COR-L47 (cell line): Measurements from ENCODE around the gene BFAR.
"Not testable (repeated sequence)": the region's sequence is repeated elsewhere in the genome, so short reads cannot be mapped to it uniquely, and the experiment has no call there.

Experiments
- DNase-seq: peaks from one replicate; lab custom pipeline; 2025; lab: John Stamatoyannopoulos, UW

The BFAR gene

DNA sequence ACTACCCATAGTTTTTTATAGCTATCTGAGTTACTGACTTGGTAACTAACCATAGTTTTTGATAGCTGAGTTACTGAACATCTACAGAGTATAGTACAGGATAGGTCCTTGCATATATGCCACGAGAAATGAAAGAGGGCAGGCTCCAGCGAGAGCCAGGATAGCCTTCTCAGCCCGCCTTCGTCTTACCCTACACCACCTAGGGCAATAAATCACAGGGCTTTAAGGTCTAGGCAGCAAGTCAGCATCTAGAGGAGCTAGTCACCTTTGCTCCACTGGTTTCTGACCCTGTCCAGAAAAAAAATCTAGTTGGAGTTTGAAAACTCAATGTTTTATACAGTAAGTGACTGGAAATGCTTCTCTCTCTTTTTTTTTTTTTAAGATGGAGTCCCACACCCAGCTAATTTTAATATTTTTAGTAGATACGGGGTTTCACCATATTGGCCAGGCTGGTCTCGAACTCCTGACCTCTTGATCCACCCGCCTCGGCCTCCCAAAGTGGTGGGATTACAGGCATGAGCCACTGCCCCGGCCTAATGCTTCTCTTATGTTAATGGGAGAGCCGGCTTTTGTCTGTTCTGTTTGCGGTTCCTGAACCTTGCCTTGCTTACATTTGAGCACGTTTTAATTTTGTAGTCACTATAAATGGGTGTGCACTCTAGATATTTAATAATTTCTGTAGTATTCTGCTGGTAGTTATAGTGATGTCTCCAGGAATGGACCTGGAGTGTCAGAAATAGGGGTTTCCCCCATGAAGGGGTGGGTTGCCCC, 2.8 kb downstream of the BFAR start:
- DNase-seq = no peak

DNA sequence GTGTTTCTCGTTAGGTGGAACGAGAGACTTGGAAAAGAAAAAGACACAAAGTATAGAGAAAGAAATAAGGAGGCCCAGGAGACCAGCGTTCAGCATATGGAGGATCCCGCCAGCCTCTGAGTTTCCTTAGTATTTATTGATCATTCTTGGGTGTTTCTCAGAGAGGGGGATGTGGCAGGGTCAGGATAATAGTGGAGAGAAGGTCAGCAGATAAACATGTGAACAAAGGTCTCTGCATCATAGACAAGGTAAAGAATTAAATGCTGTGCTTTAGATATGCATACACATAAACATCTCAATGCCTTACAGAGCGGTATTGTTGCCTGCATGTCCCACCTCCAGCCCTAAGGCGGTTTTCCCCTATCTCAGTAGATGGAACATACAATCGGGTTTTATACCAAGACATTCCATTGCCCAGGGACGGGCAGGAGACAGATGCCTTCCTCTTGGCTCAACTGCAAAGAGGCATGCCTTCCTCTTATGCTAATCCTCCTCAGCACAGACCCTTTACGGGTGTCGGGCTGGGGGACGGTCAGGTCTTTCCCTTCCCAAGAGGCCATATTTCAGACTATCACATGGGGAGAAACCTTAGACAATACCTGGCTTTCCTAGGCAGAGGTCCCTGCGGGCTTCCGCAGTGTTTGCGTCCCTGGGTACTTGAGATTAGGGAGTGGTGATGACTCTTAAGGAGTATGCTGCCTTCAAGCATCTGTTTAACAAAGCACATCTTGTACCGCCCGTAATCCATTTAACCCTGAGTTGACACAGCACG, 3.6 kb downstream of the BFAR start:
- DNase-seq = not testable (repeated sequence)

DNA sequence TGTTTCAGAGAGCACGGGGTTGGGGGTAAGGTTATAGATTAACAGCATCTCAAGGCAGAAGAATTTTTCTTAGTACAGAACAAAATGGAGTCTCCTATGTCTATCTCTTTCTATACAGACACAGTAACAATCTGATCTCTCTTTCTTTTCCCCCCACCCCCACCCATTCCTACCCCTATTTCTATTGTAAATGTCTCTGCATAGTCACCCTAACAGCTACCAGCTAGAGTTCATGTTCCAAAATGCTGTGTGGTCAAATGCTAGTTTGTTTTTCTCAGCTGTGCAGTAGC, 4.1 kb downstream of the BFAR start:
- DNase-seq = not testable (repeated sequence)

DNA sequence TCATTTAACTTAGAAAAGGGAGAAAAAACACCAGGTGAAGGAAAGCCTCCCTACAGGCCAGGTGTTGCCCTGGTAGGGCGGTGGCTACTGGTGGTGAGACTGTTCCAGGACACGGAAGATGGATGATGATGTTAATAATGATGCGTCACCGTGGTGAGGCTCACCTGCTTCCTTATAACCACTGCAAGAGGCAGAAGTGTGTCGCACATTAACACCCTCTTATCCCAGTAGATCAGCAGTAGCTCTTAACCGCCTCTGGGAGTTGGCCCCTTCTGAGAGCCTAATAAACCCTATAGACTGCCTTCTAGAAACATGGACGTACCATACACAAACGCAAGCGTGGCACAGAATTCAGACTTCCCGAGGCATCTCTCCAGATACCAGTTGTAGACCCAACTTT, 7.8 kb downstream of the BFAR start:
- no peak for DNase-seq

DNA sequence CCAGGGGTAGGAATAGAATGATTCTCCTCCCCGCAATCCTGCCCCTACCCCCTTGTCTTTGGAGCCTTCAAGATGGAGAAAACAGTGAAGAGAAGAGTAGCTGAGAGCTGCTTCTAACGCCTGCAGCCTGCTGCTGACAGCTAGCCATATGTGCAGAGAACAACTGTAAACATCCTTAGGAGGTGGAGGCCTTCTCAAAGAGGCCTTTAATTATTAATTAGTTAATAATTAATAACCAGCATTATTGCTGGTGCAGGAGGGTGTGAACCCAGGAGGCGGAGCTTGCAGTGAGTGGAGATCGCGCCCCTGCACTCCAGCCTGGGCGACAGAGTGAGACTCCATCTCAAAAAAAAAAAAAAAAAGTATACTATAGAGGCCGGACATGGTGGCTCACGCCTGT, 8.5 kb downstream of the BFAR start:
- no peak for DNase-seq

DNA sequence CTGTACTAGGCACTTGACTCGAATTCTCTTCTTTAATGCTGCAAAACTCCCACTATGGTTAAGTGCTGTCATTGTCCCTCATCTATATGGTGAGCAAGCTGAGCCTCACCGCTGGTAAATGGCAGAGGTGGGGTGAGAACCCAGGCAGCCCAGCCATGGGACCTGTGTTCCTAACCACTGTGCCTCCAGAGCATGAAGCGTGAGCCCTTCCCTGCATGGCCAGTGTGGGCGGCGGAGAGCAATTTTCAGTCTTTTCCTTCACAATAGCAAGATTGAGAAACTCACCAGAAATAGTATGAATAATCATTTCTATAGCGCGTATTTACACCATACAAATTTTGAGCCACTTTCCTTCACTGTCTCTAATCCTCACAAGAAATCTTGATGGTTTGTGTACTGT, 9.2 kb downstream of the BFAR start:
- no peak for DNase-seq

DNA sequence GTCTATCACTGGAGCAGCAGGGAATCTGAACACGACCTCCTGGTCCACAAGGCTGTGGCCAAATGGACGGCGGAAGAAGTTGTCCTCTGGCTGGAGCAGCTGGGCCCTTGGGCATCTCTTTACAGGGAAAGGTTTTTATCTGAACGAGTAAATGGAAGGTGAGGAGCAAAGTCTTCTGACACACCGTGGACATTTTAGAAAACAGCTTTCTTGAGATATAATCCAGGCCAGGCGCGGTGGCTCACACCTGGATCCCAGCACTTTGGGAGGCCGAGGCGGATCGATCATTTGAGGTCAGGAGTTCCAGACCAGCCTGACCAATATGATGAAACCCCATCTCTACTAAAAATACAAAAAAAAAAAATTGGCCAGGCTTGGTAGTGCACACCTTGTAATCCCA, 17.1 kb downstream of the BFAR start:
- DNase-seq = no peak

DNA sequence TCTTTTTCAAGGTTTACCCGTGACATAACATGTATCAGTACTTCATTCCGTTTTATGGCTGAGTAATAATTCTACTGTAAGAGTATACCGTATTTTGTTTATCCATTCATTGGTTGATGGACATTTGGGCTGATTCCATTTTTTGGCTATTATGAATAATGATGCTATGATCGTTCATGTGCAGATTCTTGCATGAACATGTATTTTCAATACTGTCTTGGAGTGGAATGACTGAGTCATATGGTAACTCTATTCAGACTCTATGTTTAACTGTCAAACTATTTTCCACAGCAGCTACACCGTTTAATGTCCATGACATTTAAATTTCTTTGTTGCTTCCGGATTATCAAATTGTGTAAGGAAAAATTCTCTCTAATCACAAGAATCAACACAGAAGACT, 17.9 kb downstream of the BFAR start:
- no peak for DNase-seq

DNA sequence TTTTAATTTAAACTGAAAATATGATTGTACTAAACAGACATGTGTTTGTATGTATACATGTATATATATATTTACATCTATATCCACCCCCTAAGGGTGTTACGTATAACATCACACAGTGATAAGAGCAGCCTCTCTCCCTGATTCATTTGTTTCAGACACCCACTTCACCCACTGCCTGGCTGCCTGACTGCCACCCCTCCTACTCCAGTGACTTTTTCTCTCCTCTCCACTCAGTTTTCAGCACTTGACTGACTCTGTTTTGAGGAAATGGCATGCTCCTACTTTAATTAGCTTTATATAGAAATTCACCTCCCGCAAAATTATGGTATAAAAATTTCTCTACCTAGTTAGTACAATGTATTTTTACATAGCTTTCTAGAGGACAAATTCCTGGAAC, 20.0 kb downstream of the BFAR start:
- DNase-seq = no peak

DNA sequence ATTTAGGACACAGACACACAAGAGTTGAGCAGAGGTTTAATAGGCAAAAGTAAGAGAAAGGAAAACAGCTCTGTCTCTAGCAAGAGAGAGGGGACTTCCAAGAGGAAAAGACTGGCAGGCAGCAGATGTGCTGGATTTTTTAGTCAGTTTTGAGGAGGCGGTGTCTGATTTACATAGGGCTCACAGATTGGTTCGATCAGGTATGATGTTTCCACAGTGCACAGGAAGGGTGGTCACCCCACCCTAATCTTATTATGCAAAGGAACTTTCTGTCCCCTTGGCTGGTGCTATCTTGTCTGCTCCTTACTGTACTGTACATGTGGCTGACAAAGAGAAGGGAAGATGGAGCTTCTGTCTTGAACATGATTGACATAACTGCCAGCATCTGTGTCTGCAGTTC, 25.3 kb downstream of the BFAR start:
- no peak for DNase-seq

DNA sequence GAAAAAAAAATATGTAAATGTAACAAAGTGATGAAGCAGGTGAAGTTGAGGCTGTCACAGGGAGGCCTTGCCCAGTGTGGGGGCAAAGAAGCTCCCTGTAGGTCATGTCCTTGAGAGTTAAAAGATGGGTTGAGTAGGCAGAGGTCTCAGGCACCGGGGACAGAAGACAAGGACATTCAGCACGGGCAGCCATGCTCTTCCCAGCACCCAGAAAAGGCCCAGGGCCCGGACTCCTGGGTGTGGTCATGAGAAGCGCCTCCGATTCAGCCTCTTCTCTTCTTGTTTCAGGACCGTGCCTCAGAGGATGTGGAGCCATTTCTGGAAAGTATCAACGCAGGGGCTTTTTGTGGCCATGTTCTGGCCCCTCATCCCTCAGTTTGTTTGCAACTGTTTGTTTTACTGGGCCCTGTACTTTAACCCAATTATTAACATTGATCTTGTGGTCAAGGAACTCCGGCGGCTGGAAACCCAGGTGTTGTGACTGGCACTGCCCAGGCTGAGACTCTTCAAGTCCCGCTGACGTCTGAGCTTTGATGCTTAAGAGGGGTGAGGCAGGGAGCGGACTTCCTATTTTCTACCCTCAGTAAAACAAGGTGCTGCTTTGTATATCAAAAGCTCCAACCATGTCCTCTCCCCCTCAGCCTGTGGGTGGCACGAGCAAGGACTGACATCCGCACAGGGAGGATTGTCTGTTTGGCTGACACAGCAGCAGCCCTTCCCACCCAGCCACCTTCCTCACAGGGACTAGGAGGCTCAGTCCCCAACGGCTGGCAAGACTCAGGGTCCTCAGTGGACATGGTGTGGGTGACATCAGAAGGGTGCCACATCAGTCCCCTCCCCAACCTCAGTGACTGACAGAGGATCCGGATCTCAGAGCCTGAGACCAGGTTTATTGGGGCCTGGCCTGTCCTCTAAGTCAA, 34.9 kb downstream of the BFAR start:
- DNase-seq = no peak

DNA sequence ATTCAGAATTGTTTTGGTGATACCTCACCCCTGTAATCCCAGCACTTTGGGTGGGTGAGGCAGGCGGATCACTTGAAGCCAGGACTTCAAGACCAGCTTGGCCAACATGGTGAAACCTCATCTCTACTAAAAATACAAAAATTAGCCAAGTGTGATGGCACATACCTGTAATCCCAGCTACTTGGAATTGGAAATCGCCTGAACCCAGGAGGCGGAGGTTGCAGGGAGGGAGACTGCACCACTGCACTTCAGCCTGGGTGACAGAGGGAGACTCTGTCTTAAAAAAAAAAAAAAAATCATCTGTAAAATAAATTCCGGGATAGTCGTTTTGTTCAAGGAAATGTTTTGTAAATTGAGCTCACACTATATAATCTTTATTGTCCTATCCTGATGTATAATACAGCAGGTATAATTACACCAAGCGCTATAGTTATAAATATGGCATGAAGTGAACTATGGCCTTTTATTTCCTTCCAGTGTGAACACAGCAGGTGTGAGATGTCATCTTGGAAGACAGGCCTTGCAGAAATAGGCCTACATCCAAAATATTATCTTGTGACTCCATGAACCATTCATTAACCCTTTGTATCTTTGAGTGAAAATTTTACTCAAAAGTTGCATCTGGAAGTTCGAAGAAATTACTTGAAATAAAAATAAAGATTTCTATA, 35.9 kb downstream of the BFAR start:
- DNase-seq = no peak

DNA sequence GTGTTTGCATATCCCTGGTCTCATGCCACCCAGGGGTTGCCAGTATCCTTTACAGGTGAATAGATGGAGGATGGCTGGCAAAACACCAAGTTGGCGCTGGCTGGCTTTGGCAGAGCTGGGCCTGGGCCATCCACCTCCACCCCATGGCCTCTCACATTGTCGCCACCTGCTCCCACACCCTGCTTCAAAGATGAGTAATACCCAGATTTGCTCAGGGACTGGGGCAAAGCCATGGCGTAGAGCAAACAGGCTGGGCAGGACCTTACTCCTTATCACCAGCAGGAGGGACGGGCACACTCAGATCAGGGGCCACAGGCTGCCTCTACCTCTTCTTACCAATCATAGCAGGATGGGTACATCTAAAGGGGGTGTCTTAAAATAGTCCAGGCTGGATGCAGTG, 37.0 kb downstream of the BFAR start:
- peak; percentile 85 for DNase-seq

DNA sequence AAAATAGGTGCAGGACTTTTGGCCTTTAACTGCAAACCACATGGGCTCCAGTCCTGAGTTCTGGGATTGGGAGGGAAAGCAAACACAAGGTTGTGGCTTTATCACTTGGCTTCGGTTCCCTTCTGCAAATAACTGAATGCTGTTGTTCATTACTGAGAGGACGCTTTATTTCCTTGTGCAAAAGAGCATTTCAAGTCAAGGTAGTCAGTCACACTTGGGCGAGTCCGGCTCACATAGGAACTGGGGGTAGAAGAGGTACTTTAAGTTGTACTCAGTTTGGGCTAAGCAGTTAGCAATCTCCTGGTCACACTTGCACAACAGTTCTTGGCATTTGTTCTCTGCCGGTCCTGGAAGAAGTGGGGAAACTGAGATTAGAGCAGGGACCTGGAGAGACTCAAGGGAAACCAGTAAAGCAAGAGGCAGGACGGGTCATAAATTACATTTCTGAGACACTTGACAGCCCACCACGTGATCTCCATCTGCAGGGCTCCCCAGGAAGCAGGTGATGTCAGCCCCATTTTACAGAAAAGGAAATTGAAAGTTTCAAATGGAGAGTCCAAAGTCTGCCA, 39.7 kb downstream of the BFAR start:
- no peak for DNase-seq

DNA sequence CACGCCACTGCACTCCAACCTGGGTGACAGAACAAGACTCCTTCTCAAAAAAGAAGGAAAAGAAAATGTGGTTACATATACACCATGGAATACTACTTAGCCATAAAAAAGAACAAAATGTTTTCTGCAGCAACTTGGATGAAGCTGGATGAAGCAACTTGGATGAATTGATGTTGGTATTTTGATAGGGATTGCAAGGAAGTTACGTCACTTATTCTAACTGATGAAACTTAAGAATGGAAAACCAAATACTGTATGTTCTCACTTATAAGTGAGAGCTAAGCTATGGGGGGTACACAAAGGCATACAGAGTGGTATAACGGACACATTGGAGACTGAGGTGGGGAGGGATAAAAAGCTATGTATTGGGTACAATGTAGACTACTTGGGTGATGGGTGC, 43.9 kb downstream of the BFAR start:
- no peak for DNase-seq

DNA sequence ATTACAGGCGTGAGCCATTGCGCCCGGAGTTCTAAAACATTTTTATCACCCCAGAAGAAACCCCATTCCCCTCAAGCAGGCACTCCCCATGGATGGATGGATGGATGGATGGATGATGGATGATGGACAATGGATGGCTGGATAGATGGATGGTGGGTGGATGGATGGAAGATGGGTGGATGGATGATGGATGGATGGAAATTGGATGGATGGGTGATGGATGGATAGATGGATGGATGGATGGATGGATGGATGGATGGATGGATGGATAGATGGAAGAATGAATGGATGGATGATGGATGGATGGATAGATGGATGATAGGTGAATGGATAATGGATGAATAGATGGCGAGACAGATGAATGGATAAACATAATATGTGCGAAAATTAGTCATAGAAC, 44.9 kb downstream of the BFAR start:
- DNase-seq = no peak

DNA sequence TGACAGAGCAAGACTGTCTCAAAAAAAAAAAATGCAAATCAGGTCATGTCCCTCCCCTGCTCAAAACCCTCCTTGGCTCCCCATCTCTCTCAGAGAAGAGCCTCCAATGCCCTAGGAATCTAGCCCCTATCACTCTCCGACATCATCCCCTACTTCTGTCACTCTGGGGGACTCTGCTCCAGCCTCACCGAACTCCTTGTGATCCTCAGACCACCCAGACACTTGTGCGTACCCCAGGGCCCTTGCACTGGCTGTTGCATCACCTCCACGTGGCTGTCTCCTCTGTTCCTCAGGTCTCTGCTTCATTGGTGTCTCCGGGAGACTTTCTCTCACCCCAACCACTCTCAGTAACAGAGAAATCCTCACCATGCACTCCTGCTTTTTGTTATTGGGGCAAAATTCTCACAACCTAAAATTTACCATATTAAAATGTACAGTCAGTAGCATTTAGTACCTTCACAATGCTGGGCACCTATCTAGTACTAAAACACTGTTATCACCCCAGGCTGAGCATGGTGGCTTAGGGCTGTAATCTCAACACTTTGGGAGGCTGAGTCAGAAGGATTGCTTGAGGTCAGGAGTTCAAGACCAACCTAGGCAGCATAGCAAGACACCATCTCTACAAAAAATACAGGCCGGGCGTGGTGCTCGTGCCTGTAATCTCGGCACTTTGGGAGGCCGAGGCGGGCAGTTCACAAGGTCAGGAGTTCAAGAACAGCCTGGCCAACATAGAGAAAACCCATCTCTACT, 46.2 kb downstream of the BFAR start:
- DNase-seq = no peak

DNA sequence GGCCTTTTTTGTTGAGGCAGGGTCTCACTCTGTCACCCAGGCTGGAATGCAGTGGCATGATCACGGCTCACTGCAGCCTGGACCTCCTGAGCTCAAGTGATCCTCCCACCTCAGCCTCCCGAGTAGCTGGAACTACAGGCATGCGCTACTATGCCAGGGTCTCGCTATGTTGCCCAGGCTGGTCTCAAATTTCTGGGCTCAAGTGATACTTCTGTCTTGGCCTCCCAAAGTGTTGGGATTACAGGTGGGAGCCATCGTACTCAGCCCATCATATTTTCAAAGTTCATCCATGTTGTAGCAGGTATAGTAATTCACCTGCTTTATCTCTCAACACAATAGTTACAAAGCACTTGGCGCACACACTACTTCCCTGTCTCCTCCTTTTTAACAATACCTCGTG, 47.6 kb downstream of the BFAR start:
- not testable (repeated sequence) for DNase-seq

DNA sequence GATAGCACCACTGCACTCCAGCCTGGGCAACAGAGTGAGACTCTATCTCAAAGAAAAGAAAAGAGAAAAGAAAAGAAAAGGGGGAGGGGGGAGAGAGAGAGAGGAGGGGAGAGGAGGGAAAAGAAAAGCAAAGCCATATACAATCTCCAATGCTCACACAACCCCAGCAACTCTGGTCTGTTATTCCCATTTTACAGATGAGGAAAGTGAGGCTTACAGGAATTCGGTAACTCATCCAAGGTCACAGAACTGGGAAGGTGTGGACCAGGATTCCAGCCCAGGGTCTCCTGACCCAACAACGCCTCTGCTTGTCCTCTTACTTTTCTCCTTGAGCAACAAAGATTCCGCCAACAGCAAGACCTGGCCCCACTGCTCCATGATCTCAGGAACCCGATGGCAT, 48.4 kb downstream of the BFAR start:
- DNase-seq = no peak

DNA sequence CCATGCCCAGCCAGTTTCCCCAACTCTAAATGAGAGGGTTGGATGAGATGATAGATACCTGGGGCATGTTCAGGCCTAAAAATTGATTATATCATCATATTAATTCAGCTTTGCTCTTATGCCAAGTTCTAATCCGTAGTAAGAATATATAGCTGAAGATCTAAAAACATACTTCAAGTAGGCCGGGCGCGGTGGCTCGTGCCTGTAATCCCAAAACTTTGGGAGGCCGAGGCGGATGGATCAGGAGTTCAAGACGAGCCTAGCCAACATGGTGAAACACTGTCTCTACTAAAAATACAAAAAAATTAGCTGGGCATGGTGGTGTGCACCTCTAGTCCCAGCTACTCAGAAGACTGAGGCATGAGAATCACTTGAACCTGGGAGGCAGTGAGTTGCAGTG, 49.4 kb downstream of the BFAR start:
- DNase-seq = no peak
